Activated T-helper 9 cell treated with anti-CD3 and anti-CD28 coated beads, Interleukin-2, amount 50 U/mL, for 16 hours (primary cell): ENCODE data around the gene NKAIN2.

Experiments used
- DNase-seq: peaks from one replicate; pipeline ENCODE4 v3.0.0-alpha.2; 2020; ENCODE audit warnings: low read depth

The NKAIN2 gene

DNA sequence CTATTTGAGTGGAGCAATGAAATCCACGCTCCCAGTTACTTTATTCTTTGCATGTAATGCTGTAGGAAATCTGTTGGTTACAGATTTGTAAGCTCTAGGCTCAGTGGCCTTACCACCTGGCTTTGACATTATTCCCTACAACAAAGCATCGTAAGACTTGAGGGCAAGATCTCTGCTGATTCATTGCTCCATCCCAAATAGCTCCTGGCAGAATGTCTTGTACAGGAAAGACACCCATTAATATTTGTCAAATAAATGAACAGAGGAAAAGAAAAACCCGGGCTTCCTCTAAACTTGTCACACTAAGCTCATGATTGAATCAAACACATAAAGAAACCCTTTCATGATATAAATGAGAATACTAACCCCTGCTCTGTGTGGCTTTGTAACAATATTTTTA lies 801.1 kb downstream of the NKAIN2 start:
- DNase-seq = no peak

DNA sequence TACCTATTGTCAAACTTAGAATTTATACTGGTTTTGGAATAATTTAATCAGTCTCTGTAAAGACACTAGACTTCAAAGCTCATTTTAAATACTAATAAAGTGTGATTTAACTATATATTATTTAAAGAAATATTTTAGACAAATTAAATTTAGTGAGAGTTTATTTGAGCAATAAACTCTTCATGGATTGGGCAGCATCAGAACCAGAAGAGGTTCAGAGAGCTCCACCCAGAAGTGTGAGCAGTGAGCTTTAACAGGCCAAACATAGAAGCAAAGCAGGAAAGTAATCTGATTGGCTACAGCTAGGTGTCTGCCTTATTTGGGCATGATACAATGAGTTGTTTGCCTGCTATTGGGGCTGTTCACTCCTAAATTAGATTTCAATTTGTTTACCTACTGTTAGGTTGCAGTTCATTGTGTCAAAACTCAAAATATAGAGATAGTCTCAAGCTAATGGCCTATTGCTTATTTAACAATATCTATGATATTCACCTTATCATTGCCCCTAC lies 803.5 kb downstream of the NKAIN2 start:
- no peak for DNase-seq

DNA sequence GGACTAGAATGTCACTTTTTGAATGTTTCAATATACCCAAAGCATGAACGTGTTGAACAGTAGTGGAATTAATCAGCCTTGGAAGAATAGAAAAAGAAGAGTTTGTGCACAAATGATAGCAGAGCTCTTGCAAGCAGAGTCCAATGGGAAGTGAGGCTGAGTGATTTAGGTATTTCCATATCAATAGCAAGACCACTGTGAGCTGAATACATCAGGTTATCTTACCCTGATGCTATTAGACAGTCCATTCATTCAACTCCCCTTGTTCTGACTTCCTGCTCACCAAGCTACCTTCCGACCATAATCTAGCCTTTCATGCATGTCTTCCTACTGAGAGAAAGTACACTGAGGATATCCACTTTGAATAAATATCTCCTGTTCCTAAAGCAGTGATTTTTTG lies 809.4 kb downstream of the NKAIN2 start:
- DNase-seq = no peak

DNA sequence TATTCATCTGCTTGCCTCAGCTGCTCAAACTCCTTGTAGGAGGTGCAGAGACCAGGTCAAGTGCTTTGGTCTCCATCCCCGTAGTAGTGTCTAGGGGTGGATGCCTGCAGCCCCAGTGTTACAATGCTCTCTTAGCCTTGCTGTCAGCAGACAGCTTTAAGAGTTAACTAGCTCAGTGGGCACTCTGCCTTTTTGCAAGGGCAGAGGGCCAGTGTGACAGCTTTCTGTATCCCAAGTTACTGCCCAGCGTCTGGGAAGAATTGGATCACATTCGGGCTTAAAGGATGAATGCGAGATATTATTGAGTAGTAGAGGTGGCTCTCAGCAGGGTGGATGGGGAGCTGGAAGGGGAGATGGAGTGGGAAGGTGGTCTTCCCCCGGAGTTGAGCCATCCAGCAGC lies 818.7 kb downstream of the NKAIN2 start:
- no peak for DNase-seq

DNA sequence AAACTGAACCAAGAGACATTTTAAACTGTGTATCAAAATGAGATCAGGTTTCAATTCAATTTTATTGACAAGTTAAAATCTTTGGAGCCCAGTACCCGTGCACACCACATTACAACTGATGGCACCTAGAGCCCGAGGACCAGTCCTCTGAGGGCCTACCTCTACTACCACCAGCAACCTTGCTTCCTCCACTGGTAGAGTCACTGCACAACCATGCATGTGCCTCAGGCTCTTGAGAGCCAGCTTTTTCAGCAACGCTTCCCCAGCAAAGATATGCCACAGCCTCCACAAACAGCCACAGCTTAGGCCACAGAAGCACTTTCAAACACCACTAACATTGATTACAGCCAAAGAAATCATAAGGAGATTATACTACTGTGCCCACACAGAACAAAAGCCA lies 830.0 kb downstream of the NKAIN2 start:
- no peak for DNase-seq

DNA sequence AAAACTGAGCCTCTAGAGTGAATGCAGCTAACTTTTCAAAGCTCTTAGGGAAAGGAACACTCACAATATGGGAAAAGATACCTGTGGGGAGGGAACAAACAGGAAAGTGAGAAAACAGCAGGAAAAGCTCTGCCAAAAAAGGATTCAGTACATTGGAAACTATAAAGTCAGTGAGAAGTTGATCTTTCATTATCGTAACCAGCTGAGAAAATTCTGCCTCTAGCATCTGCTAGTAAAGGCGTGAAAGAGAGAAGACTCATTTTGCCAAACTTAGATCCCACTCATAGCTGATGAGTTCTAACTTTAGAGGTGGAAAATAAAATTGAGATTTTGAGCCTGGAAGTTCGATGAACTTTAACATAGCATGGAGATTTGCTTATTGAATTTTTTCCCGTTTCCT lies 836.8 kb downstream of the NKAIN2 start:
- DNase-seq = no peak

DNA sequence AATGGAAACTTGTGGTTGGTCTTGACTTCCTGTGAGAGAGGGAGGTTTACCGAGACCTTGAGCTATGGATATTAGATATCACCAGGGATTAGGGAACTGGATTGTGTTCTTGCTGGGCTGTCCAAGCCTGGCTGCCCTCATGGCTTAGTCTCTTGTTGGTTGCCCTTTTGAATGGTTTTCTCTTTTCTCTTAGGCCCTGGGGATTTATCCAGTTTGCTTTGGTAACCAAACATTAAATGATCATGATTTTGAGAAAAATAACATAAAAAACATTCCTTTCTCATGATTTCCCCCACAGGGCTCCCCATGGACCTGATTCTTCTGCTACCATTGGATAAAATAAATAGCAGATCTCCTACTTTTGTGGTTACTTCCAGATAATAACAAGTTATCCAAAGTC lies 852.2 kb downstream of the NKAIN2 start:
- DNase-seq = no peak

DNA sequence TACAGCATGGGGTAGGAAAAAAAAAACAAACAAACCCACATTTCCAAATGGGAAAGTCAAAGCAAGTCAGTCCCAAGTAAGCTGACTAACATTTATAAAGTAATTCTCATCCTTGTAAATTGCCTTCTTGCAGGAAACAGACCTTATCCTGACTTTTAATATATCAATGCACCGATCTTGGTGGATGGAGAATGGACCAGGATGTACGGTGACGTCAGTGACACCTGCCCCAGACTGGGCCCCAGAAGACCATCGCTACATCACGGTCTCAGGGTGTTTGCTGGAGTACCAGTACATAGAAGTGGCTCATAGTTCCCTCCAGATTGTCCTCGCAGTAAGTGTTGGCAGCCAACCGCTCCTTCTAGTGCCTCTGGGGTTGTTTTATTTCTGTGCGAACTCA lies 854.4 kb downstream of the NKAIN2 start:
- no peak for DNase-seq

DNA sequence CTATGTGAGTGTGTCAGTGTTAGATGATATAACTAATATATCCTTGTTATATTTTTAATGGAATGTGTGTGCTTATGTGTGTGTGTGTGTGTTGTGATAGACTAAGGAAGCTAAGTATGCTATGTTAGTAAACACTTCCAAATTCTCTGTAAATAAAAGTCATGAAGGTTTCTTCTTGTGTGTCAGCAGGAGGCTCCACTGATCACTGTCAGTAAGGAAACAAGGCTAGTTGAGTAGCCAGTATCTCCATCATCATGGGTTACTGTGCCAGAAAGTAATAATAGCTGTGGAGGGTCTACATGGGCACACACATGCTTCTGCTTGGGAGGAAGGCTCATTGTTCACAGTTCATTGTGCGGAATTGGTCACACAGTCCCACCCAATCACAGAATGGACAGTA lies 855.8 kb downstream of the NKAIN2 start:
- DNase-seq = no peak

DNA sequence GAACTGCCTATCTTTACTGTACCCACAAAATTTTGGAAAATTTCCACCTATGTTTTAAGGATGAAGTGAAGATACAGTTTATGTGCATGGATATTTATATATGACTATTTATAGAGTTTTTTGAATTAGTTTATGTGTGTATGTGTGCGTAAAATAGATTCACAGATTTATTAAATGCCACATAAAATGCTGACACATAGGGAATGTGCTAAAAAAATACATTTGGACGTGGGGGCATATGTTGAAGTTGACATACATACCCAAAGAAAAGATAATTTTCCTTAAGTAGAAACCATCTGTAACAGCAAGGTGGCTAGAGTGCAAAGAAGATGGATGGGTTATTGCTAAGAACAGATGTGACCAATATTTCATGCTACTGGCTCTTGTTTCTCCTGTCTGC lies 856.5 kb downstream of the NKAIN2 start:
- DNase-seq = no peak

DNA sequence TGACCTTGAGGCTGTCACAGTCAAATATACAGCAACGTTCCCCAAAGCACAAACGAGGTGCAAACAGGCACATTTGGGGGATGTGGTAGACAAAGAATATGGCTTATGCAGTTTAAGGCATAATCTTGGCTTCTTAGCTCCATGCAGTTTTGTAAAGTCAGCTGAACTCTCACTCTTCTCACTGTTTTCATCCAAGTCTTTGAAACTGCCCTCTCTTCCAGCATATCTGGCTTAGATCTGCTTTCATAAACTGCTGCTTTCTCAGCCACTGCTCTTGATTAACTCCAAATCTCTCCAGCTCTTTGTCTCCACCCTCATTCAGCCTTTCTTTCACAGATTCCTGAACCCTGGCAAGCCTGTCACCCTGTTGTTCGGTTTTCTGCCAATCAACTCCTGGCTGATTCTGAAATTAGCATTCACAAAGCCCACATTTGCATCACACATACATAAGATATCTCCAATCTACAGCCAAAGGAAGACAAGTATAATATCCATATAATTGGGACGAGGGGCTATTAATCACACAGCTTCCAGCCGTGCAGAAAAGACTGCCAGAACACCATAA lies 857.5 kb downstream of the NKAIN2 start:
- no peak for DNase-seq

DNA sequence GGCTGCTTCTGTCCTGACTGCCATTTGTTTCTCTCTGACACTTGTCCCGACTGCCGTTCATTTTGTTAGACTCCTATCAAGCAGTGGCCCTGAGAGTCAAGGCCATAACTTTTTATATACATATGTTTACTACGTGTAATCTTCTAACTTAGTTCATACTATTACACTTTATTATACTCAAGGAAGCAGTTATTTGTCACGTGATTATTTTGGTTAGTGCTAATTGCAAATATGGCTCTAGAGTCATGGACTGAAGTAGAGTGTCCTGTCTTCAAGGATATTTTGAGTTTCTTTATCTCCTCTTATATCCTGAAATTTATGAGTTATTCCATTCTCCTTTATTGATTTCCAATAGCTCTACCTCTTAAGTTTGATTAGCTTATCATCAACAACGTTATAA lies 864.4 kb downstream of the NKAIN2 start:
- DNase-seq = no peak

DNA sequence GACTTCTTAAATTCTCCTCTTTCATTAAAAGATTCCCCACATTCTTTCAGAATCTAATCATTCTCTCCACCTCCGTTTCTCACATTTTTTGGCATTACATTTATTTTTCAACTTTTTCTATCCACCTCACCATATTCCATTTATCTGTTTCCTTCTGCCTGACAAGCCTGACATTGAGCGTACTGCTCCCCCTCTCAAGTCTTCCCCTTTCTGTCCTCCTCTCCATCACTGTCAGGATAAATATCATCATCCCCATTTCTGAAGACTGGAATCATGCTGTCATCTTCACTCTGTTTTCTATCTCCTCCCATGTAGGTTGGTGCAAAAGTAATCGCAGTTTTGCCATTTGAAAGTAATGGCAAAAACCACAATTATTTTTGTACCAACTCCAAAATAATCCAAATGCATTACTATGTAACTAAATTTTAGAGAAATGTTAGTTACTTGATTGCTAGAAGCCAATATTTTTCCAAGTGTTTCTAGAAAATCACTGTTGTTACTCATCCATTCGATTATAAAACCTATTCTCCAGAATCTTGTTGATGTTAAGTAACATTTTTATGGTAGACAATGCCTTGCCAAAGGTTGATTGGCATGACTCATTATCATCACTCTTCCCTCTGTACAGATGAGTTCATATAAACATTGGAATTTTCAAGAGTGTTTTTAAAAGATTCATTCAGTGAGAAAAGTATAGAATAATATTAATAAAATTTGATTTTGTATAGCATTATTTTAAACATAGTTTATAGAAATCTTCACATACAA lies 866.2 kb downstream of the NKAIN2 start:
- DNase-seq = no peak

DNA sequence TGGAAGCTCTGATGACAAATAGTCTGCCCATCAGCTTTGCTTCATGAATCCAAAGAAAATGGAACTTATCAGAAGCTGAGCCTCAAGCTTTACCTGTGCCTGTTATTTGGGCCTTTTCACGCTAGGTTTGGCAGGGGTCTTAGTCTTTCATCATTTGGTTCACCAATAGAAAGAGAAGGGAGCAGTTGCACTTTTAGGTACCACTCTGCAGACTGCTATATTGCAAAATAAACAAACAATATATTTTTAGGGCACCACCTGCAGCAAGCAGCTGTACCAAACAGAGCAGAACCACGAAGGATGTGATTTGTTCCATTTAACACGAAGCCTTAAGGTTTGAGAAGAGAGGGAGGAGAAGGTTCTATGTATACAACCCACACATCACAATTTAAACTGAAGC lies 867.1 kb downstream of the NKAIN2 start:
- DNase-seq = no peak

DNA sequence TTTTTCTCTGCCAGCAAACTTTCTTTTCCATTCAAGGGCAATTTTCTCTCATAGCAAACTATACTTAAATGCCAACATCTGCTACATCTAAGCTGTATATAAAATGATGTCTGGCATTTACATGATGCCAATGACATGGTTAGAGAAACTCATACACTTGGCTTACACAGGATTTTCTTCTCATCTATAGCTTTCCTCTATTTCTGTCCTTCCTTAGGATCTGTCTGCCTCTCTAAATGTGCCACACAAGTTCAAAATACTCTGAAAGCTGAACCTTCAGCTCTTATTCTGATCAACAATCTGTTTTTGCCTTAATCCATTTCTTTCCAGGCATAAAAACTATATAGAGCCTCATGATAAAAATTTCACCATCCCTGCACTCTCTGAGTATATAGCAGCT lies 867.7 kb downstream of the NKAIN2 start:
- no peak for DNase-seq

DNA sequence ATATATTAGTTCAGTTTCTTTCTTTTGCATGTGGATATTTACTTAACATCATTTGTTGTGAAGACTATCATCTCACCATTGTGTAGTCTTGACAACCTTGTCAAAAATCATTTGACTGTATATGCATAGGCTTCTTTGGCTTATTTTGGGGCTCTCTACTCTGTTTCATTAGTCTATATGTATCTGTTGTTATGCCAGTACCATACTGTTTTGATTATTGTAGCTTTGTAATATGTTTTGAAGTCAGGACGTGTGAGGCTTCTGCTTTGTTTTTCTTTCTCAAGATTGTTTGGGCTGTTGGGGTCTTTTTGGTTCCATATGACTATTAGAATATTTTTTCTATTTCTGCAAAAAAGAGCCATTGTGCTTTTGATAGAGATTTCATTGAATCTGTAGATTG lies 870.4 kb downstream of the NKAIN2 start:
- DNase-seq = no peak

DNA sequence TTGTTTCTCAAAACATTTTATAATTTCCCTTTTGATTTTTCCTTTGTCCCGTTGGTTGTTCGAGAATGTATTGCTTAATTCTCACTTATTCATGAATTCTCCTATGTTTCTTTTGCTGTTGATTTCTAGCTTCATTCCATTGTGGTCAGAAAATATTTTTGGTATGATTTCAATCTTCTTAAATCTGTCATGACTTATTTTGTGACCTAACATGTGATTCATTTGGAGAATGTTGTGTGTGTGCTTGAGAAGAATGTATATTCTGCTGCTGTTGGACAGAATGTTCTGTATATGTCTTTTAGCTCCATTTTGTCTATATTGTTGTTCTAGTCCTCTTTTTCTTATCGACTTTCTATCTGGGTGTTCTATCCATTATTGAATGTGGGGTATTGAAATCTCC lies 872.4 kb downstream of the NKAIN2 start:
- DNase-seq = no peak

DNA sequence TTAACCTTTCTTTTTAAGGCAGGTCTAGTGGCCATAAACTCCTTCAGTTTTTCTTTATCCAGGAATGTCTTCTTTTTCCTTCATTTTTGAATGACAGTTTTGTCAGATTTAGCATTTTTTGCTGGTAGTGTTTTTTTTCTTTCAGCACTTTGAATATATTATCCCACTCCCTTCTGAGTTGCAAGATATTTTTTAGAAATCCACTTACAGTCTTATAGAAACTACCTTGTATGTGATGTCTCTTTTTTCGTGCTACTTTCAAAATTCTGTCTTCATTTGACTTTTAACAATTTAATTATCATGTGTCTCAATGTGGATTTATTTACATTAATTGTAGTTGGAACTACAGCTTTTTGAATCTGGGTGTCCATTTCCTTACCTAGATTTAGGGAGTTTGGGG lies 874.2 kb downstream of the NKAIN2 start:
- DNase-seq = no peak

DNA sequence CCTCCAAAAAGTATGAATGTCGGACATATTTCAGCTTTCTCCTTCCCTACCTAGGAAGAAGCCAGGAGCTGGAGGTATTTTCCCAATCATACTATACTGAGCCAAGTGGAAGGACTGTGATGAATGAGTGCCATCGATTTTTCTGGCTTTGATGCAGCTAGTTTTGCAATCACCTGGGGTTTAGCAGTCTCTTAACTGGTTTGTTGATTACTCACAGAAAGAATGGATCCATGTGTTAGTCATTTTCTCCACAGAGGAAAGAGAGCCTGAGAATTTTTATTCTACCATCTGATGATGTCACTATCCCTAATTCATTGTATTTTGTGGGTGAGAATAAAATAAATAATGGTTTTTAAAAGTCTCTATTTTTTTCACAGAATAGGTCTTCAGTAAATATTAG lies 875.7 kb downstream of the NKAIN2 start:
- no peak for DNase-seq

DNA sequence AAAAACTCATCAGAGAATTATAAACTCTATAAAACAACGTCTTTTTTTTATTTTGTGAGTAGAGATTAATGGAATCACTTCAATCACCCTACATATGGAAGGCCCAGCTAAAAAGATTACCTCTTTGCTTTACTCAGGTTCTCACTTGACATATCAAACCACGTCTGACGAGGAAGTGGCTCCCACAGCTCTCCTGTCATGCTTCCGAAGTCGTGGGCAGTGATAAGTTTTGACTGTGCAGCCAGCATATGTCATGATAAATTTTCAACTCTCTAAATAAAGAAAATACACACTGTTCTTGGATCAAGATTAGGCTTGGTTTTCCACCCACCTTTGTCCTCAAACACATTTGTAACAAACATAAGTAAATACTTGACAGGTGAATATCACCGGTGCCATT lies 879.1 kb downstream of the NKAIN2 start:
- no peak for DNase-seq

DNA sequence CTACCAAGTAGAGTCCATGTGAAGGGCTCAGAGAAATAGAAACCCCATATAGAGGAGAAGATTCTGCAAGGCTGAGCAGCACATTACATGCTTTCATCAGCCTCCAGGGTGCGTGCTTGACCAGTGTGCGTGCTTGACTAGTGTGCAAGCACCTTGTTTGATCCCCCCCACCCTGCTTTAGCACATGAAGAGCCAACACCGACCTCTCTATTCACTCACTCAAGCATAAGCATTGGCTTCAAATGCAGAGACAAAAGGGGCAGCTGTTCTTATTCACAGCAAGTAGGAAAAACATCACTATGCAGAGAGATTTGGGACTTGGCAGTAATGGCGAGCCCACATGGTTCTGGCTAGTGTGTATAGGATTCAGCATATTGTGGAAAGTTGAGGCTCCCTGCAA lies 879.8 kb downstream of the NKAIN2 start:
- DNase-seq = no peak

DNA sequence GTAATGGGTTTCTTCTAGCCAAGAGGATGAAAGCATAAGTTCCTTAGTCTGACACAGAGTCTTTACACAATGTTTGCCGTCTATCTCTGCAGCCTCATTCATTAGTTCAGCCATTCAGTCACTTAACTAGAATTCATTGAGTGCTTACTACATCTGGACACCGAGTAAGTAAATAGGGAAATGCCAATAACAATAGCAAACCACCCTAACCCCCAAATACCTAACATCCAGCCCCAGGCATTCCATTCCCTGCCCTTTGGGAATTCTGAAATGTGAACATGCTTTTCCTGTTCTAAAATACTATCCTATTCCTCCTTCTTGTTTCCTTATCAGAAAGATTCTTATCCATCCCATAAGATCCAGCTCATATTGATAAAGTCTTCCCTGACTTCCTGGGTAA lies 881.0 kb downstream of the NKAIN2 start:
- no peak for DNase-seq

DNA sequence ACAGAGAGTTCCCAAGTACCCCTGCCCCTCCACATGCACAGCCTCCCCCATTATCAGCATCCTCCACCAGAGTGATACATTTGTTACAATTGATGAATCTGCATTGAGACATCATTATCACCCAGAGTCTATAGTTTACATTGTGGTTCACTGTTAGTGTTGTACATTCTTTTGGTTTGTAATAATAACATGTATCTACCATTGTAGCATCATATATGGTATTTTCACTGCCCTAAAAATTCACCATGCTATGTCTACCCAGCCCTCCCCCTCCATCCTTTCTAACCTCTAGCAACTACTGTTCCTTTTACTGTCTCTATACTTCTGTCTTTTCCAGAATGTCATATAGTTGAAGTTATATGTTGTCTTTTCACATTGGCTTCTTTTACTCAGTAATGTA lies 884.7 kb downstream of the NKAIN2 start:
- DNase-seq = no peak

DNA sequence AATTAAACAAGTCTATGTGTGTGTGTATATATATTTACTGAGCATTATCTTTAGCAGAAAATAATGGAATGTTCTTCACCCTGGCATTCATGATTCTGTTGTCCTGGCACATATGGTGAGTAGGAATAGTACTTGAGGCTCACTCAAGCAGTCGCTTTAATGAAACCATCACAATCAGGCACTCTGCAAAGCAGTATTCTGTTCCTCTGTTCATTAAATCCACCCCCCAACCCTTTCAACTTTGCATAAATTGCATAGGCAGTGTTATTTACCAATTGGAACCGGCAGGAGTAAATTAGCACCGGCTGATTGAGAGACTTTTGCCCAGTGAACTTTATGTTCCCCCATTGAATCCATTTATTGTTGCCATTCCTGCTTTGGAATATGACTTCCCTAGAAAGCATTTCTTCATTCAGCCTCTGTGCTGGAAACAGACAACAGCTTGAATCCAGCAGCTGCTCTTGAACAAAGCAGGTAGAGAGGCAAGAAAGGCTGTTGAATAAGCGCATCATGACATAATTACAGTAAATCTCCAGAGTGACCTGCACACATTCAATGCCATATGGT lies 890.6 kb downstream of the NKAIN2 start:
- DNase-seq = no peak
